HG02763 (cell line): ENCODE data around the gene FEM1C.

ENCODE experiments used
- ATAC-seq: cut with Tn5 transposase; IDR thresholded peaks from one replicate; pipeline ENCODE4 v1.9.1; 2021; ENCODE audit warnings: mild to moderate bottlenecking, moderate library complexity; ENCODE audit not compliant: unreplicated experiment

FEM1C gene

DNA sequence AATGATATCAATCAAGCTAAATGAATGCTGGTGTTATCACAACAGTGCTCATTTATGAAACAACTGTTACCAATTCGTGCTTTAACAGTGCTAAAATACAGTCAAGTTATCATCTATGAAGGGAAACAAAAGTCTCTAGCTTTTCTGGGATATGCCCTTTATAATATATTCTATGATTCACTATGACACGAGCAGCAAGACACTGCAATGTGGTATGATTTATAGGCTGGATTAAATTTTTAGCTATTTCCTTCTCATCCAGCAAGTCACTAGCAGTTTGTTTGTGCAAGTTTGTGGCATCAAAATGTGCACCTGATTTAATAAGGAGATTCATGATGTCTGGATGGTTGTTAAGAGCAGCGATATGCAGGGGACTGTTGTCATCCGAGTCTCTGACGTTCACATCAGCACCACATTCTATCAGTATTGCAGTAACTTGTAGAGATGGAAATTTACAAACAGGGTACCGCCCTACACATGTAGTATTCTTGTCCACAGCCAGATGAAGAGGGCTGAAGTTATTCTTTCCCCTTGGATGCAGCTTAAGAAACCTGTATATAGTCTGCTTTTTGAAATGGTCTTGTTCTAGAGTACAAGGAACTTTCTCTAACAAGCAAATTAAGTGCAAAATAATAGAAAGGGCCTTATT lies 20.3 kb downstream of the FEM1C start:
- no peak for ATAC-seq

DNA sequence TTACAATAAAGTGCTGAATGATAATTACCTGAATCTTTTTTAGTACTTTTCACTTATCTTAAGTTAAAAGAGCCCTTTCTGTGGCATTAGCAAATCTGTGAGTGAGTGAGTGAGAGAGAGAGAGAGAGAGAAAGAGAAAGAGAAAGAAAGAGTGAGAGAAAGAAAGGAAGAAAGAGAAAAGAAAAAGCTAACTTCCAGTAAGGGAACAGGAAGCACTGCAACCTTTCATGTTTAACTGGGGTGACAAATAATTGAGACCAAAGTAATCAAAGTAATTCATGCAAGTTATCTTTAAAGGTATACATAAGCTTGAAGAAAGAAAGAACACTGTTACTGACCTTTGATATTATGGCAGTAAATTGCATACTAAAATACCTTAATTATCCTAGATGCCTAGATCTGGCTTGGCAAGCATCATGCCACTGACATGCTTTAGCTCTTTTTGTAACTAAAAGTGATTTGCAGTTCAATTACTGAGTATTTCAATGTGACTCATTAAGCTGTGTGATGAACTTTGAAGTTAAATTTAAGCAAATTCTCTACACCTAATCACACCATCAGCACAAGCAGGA lies 21.7 kb downstream of the FEM1C start:
- no peak for ATAC-seq

GRCh38 chr5:115520191-115520590 lies 24.4 kb downstream of the FEM1C start:
- no peak for ATAC-seq

GRCh38 chr5:115516372-115516771 lies 28.2 kb downstream of the FEM1C start:
- no peak for ATAC-seq

DNA sequence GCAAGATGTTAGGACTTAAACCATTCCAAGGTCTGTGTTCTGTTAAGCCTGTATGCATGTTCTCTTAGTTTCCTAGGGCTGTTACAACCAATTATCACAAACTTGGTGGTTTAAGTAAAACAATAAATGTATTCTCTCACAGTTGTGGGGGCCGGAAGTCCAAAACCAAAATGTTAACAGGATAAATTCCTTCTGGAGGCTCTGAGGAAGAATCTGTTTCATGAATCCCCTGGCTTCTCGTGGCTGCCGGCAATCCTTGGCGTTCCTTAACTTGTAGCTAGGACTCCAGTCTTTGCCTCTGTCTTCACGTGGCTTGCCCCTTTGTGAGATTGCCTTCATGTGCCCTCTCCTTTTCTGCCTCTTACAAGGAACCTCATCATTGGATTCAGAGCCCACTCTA lies 30.4 kb downstream of the FEM1C start:
- ATAC-seq: no peak

- ATAC-seq: no peak
Measured at GRCh38 chr5:115511632-115512031, 32.9 kb downstream of the FEM1C start.

DNA sequence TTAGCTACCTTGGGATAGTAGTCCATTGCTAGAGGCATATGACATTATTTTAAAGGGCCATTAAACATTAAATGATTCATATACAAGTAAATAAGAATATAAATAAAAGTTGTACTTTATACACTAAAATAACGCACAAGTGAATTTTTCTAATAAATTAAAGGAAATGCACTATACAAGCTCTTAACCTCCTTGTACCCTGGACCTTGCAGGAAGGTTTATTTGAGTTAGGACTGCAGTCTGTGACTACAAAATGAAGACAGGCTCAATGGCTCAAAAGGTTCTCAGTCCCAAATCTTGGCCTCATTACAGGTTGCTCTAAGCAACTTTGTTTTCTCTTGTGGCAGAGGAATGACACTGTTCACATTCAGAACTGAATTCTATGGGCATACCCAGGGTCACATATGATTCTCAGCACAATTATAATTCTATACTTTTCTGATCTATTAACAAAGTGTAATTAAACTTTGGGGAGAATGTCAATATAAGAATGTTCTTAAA lies 34.4 kb downstream of the FEM1C start:
- ATAC-seq: no peak

DNA sequence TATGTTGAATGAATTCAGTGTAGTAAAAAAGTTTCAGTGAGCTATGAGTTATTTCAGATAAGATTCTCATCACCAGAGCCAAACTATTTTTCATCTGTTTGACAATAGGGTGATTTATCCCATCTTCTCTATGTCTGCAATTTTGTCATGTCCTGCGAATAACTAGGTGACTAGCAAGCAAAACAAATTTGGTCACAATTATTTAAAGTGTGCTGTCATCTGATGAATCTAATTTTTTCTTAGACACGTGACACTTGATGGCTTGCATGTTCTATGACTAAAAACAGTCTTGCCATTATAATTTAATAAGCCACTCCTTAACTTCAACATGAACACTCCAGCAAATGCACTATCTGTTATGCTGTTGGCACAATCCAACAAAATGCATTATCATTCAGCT lies 35.0 kb downstream of the FEM1C start:
- no peak for ATAC-seq

DNA sequence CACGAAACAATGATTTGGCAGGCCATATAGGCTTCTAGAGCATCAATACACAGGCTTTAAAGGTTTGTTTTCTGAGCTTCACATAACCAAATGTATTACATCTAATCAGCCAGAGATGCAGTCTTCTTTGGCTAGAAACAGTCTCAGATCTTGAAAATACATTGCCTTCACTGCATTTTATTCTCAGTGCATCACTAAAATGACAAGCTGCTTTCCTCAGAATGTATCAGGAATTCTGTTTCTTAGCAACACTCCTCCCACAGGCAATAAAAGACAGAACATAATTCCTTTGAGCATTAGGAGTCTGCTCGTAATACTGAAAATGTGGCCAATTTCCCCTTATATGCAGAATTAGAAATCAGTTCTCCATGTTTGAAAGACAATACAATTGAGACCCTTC lies 36.9 kb downstream of the FEM1C start:
- no peak for ATAC-seq

DNA sequence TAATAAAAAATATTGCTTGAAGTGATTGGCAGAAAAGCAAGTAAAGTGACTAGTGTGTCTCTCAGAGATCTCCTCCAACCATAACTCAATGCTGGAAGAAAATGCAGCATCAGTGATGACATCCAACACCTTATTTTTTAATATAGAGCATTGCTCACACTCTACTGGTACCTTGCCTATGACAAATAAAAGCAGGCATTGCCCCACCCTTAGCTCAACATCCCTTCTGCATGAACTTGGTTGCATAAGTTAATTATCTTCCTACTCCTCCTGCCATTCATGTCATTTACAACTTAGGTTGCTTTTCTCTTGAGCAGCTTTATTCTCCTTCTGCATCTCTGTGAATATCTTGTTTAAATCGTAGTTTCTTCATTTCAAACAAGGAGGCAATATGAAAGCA lies 41.2 kb downstream of the FEM1C start:
- ATAC-seq: no peak

- no peak for ATAC-seq
Measured at GRCh38 chr5:115501464-115502210, 42.9 kb downstream of the FEM1C start.

GRCh38 chr5:115500225-115500624 lies 44.4 kb downstream of the FEM1C start:
- ATAC-seq: no peak

GRCh38 chr5:115496936-115497576 lies 47.5 kb downstream of the FEM1C start:
- ATAC-seq: no peak

GRCh38 chr5:115494570-115495289 lies 49.8 kb downstream of the FEM1C start:
- ATAC-seq: no peak

GRCh38 chr5:115490596-115490995 lies 54.0 kb downstream of the FEM1C start:
- no peak for ATAC-seq

DNA sequence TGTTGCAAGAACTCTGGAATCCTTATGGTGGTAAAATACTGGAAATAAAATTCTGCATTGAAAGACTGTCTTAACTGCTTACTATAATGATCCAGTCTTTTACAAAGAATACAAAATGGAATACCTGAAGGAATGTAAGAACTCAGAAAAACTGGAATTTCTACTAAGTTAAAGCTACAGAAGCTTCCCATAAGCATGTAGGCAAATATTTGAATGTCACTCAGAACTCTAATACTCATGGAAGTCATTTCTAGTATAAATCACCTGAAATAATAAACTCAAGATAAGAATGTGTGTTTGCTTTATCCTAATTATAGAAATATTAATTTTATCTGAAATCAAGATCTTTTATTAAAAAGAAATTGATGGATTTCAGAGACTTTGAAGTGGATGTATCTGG lies 54.8 kb downstream of the FEM1C start:
- no peak for ATAC-seq

DNA sequence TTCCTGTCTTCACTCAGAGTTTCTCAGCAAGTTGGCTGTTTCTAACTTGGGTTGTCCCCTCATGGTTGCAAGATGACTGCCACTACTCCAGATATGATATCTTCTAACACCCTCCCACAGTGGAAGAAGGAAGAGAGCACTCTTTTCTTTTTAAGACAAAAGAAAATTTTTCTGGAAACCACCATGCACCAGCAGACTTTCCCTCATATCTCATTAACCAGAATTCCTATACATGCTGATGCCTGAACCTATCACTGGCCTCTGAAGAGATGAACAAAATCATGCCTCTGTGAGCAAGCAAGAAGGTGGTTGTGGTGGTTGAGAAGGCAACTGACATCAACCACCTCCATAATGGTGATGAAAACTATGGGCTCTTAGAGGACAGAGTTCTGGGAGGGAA lies 56.8 kb downstream of the FEM1C start:
- no peak for ATAC-seq

DNA sequence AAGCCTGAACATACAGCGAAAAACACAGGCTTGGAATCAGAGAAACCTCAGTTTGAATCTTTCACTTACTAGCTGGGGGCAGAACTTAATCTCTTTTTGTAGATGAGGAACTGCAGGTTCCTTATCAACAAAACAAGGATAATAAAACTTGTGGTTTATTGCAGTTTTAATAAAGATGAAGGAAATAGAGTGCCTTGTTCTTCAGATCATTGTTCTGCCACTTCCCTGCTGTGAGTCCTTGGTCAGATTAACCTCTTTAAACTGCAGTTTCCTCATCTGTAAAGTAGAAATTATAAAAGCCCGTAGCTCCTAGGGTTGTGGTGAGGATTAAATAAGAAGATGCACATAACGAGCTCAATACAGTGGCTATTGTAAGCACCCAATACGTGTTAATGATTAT lies 57.4 kb downstream of the FEM1C start:
- ATAC-seq: no peak

DNA sequence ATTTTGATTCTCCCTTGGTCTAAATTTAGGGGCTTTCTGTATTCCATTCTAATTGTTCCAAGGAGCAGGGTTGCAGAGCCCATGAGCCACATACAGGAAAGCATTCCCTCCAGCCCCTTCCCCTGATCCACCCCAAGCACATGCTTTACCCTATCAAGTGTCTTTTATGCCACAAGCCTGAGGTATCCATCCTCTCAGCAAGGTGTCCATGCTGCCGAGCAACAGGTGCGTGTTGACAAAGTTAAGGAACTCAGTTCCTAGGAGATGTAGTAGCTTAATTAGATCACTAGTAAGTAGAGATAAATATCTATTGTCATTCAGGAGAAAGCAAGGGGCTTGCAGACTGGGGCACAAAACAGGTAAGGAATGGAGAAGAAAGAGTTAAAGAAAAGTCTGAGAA lies 57.8 kb downstream of the FEM1C start:
- no peak for ATAC-seq

- ATAC-seq: no peak
Measured at GRCh38 chr5:115484368-115484767, 60.2 kb downstream of the FEM1C start.

DNA sequence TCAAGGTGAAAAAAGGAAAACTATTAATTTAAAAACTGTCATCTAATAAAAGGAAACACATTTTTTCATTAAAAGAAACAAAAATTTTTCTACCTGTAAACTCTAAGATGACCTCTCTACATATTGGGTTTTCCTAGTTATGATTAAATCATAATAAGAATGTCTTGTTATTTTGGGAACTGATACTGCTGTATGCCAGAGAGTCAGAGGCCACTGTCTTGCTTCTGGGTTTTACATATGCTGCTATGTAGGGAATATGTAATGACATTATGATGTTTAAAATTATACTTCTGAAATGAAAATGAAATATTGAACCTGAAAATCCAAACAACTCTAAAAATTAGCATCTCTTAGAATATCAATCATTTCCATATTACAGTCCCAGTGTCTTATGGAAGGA lies 63.7 kb downstream of the FEM1C start:
- no peak for ATAC-seq
